Measurements from ENCODE around the gene COL6A1.

DNA sequence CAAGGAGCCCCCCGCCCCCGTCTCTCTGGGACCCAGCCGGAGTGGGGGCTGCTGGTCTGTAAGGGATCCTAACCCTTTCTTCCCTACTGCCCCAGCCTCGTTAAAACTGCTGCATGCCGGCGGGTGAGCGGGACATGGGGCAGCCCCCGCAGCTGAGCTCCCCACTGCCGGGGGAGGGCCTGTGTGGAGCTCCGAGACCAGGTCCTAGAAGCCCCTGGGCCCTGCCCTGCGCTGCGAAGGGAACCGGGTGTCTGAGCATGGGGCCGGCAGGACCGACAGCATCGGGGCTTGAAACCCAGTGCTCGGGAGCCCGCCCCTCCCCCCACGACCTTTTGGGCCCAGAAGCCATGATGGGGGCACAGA, 9.2 kb upstream of the COL6A1 start:
- TF ChIP-seq, protein P1, sequence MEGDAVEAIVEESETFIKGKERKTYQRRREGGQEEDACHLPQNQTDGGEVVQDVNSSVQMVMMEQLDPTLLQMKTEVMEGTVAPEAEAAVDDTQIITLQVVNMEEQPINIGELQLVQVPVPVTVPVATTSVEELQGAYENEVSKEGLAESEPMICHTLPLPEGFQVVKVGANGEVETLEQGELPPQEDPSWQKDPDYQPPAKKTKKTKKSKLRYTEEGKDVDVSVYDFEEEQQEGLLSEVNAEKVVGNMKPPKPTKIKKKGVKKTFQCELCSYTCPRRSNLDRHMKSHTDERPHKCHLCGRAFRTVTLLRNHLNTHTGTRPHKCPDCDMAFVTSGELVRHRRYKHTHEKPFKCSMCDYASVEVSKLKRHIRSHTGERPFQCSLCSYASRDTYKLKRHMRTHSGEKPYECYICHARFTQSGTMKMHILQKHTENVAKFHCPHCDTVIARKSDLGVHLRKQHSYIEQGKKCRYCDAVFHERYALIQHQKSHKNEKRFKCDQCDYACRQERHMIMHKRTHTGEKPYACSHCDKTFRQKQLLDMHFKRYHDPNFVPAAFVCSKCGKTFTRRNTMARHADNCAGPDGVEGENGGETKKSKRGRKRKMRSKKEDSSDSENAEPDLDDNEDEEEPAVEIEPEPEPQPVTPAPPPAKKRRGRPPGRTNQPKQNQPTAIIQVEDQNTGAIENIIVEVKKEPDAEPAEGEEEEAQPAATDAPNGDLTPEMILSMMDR (IDR thresholded peaks at IDR 0.05): no peak
- no peak for TF ChIP-seq EZH2 (IDR thresholded peaks at IDR 0.05)

Measured in neural progenitor cell (in vitro differentiated cells).